ENCODE data around the gene GRIK4. TPM values are rescaled to one million over a fixed set of nuclear protein-coding genes. Genes with fewer than 3 reads are reported as not detected.

The GRIK4 gene
- total RNA-seq, 1 experiment from 2014 or later = not detected

DNA sequence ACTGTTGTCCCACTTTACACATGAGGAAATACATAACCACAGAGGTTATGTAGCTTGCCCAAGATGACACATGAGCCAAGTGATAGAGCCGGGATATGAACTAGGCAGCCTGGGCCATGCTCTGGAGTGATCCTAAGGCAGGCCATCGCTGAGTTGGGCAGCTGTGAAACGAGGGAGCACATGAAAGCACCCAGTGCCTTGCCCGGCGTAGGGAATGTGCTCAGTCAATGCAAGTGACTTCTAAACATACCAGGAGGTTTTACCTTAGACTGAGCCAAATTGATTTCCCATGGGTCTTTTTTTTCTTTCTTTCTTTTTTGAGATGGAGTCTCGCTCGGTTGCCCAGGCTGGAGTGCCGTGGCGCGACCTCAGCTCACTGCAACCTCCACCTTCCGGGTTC is 10.5 kb downstream of the GRIK4 start:
- Histone ChIP-seq H3K4me1 (replicated peaks; ENCODE audit: insufficient read depth) (no peaks in the 10 kb centered on the region), H3K36me3 (ENCODE audit: low read depth) (no peaks in the 10 kb centered on the region), H3K9me3 (ENCODE audit: insufficient read depth, low read depth) (no peaks in the 10 kb centered on the region), H3K79me2 (ENCODE audit: low read depth) (no peaks in the 10 kb centered on the region), H3K9me2 (ENCODE audit: insufficient read depth) (no peaks in the 10 kb centered on the region), H2AFZ (no peak overlapping the region), H3K27me3 (ENCODE audit: insufficient read depth, low read depth) (peaks cover 95% of the 10 kb centered on the region), H4K20me1 (ENCODE audit: insufficient read depth) (no peaks in the 10 kb centered on the region), H3K4me2 (no peak overlapping the region), H3F3A (ENCODE audit: insufficient read depth, low read depth) (no peaks in the 10 kb centered on the region), H3K27ac (no peak overlapping the region), H3K4me3 (no peak overlapping the region)
- TF ChIP-seq, protein P1, sequence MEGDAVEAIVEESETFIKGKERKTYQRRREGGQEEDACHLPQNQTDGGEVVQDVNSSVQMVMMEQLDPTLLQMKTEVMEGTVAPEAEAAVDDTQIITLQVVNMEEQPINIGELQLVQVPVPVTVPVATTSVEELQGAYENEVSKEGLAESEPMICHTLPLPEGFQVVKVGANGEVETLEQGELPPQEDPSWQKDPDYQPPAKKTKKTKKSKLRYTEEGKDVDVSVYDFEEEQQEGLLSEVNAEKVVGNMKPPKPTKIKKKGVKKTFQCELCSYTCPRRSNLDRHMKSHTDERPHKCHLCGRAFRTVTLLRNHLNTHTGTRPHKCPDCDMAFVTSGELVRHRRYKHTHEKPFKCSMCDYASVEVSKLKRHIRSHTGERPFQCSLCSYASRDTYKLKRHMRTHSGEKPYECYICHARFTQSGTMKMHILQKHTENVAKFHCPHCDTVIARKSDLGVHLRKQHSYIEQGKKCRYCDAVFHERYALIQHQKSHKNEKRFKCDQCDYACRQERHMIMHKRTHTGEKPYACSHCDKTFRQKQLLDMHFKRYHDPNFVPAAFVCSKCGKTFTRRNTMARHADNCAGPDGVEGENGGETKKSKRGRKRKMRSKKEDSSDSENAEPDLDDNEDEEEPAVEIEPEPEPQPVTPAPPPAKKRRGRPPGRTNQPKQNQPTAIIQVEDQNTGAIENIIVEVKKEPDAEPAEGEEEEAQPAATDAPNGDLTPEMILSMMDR (conservative IDR thresholded peaks at IDR 0.05) = no peak
- TF ChIP-seq EZH2 (IDR thresholded peaks at IDR 0.05; ENCODE audit: low read depth) = no peak
- CTCF ChIA-PET = no interaction called here
- intact Hi-C loops (cut with micrococcal nuclease; ENCODE audit: unreplicated experiment) = no loop called here
- POLR2A ChIA-PET (ENCODE audit: unreplicated experiment) = no interaction called here
- DNase-seq = no peak
- BruUV-seq (replicated peaks) = no TSS peak

DNA sequence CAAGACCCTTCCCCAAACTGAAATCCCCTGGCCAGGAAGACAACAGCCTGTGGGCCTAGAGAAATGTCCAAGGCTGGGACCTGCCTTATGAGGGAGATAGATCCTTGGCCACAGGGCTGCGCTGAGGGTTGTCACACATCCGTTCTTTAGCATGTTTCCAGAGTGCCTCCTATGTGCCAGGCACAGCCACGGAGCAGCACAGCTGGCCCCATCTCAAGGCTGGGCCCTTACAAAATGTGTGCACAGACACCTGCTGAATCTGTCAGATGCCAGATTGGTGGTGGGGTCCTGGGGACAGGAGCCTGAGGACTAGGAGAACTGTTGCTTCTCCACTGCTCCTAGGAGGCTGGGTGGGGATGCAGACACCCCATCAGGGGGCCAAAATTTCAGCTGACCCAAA is 11.2 kb downstream of the GRIK4 start:
- intact Hi-C loops (cut with micrococcal nuclease; ENCODE audit: unreplicated experiment) = no loop called here
- CTCF ChIA-PET = no interaction called here
- Histone ChIP-seq H3K4me2 (no peak overlapping the region), H2AFZ (no peak overlapping the region), H3K9me2 (ENCODE audit: insufficient read depth) (no peaks in the 10 kb centered on the region), H3F3A (ENCODE audit: insufficient read depth, low read depth) (no peaks in the 10 kb centered on the region), H3K4me1 (replicated peaks; ENCODE audit: insufficient read depth) (no peaks in the 10 kb centered on the region), H3K27ac (no peak overlapping the region), H3K36me3 (ENCODE audit: low read depth) (no peaks in the 10 kb centered on the region), H3K79me2 (ENCODE audit: low read depth) (no peaks in the 10 kb centered on the region), H4K20me1 (ENCODE audit: insufficient read depth) (no peaks in the 10 kb centered on the region), H3K27me3 (ENCODE audit: insufficient read depth, low read depth) (peaks cover 95% of the 10 kb centered on the region), H3K4me3 (no peak overlapping the region), H3K9me3 (ENCODE audit: insufficient read depth, low read depth) (no peaks in the 10 kb centered on the region)
- POLR2A ChIA-PET (ENCODE audit: unreplicated experiment) = no interaction called here
- no TSS peak for BruUV-seq (replicated peaks)
- TF ChIP-seq EZH2 (IDR thresholded peaks at IDR 0.05; ENCODE audit: low read depth) = no peak
- TF ChIP-seq, protein P1 (conservative IDR thresholded peaks at IDR 0.05) = no peak
- DNase-seq = no peak

DNA sequence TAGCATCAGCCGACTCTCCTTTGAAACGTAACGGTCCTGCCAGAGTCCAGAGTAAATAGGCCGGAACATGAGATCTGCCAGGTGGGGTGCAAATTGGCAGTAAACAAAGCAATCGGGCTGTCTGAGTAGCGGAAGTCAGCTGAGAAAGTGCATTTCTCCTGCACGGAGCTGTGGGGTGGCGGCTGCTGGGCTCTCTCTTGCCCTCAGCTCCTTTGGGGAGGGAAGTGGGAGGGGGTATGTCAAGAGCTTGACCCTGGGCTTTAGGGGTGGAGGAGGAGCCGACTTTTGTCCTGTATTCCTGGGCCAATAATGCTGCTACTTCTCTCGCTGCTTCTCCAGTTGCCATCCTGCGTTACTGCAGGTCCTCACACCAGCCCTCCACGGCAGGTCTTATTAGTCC is 11.6 kb downstream of the GRIK4 start:
- Histone ChIP-seq H3F3A (ENCODE audit: insufficient read depth, low read depth) (no peaks in the 10 kb centered on the region), H3K79me2 (ENCODE audit: low read depth) (no peaks in the 10 kb centered on the region), H3K4me2 (no peak overlapping the region), H3K27me3 (ENCODE audit: insufficient read depth, low read depth) (peaks cover 95% of the 10 kb centered on the region), H4K20me1 (ENCODE audit: insufficient read depth) (no peaks in the 10 kb centered on the region), H3K4me1 (replicated peaks; ENCODE audit: insufficient read depth) (no peaks in the 10 kb centered on the region), H3K9me2 (ENCODE audit: insufficient read depth) (no peaks in the 10 kb centered on the region), H3K36me3 (ENCODE audit: low read depth) (no peaks in the 10 kb centered on the region), H3K9me3 (ENCODE audit: insufficient read depth, low read depth) (no peaks in the 10 kb centered on the region), H2AFZ (no peak overlapping the region), H3K27ac (no peak overlapping the region), H3K4me3 (no peak overlapping the region)
- no TSS peak for BruUV-seq (replicated peaks)
- intact Hi-C loops (cut with micrococcal nuclease; ENCODE audit: unreplicated experiment) = no loop called here
- DNase-seq = no peak
- no peak for TF ChIP-seq EZH2 (IDR thresholded peaks at IDR 0.05; ENCODE audit: low read depth)
- TF ChIP-seq, protein P1 (conservative IDR thresholded peaks at IDR 0.05) = no peak
- ChIA-PET POLR2A (ENCODE audit: unreplicated experiment) (no interaction called here), CTCF (no interaction called here)
